Right lung (tissue), 5 donors: ENCODE measurements around the gene LYZL1. TPM values are rescaled to one million over a fixed set of nuclear protein-coding genes. Genes with fewer than 3 reads are reported as not detected.
"Not testable (repeated sequence)": the region's sequence is repeated elsewhere in the genome, so short reads cannot be mapped to it uniquely, and the experiment has no call there.

Experiments used
- DNase-seq, 2 donors: peaks; one replicate each; pipeline ENCODE4 v3.0.0-alpha.2; 2013
- polyA plus RNA-seq, 5 donors: library from polyadenylated mRNA; unstranded; fragments of 120-200 nt; gene quantifications; one replicate each; pipeline versions ENCODE4 v1.2.1 to v1.2.3, GENCODE V29; 2013; ENCODE audit warnings: inconsistent platforms in 1 of 5, low replicate concordance in 1 of 5; ENCODE audit not compliant: insufficient read length in 5 of 5, insufficient read depth in 1 of 5

Gene LYZL1
- polyA plus RNA-seq, 5 donors: not detected

GRCh38 chr10:29306688-29307087 lies 17.8 kb downstream of the LYZL1 start:
- DNase-seq: no peak

- not testable (repeated sequence) for DNase-seq
These were observed 19.3 kb downstream of the LYZL1 start for GRCh38 chr10:29308142-29308541.

GRCh38 chr10:29309465-29309864 lies 20.6 kb downstream of the LYZL1 start:
- no peak for DNase-seq

- not testable (repeated sequence) for DNase-seq
These were observed 21.6 kb downstream of the LYZL1 start for GRCh38 chr10:29310463-29310862.

GRCh38 chr10:29313071-29313470 lies 24.2 kb downstream of the LYZL1 start:
- no peak for DNase-seq

GRCh38 chr10:29314726-29315125 lies 25.9 kb downstream of the LYZL1 start:
- no peak for DNase-seq

GRCh38 chr10:29315814-29316213 lies 26.9 kb downstream of the LYZL1 start:
- no peak for DNase-seq

GRCh38 chr10:29316308-29317026 lies 27.6 kb downstream of the LYZL1 start:
- no peak for DNase-seq

- DNase-seq: no peak
These were observed 28.2 kb downstream of the LYZL1 start for GRCh38 chr10:29317027-29317420.

- DNase-seq: no peak
These were observed 28.7 kb downstream of the LYZL1 start for GRCh38 chr10:29317423-29318021.

- not testable (repeated sequence) for DNase-seq
These were observed 29.5 kb downstream of the LYZL1 start for GRCh38 chr10:29318141-29319071.

GRCh38 chr10:29319205-29319781 lies 30.4 kb downstream of the LYZL1 start:
- DNase-seq: no peak

- DNase-seq: not testable (repeated sequence)
These were observed 31.8 kb downstream of the LYZL1 start for GRCh38 chr10:29320680-29321121.

GRCh38 chr10:29321656-29322055 lies 32.8 kb downstream of the LYZL1 start:
- no peak for DNase-seq

- DNase-seq: no peak
These were observed 34.0 kb downstream of the LYZL1 start for GRCh38 chr10:29322918-29323317.

- DNase-seq: no peak
These were observed 34.5 kb downstream of the LYZL1 start for GRCh38 chr10:29323367-29323766.

GRCh38 chr10:29324220-29324841 lies 35.5 kb downstream of the LYZL1 start:
- no peak for DNase-seq

GRCh38 chr10:29326299-29326698 lies 37.4 kb downstream of the LYZL1 start:
- no peak for DNase-seq

GRCh38 chr10:29326886-29327745 lies 38.2 kb downstream of the LYZL1 start:
- no peak for DNase-seq

GRCh38 chr10:29327746-29328102 lies 38.9 kb downstream of the LYZL1 start:
- DNase-seq: no peak

GRCh38 chr10:29328983-29329382 lies 40.1 kb downstream of the LYZL1 start:
- no peak for DNase-seq
